Measurements from ENCODE around the gene TRIM36. TPM values are rescaled to one million over a fixed set of nuclear protein-coding genes. Genes with fewer than 3 reads are reported as not detected.

Gene TRIM36, protein sequence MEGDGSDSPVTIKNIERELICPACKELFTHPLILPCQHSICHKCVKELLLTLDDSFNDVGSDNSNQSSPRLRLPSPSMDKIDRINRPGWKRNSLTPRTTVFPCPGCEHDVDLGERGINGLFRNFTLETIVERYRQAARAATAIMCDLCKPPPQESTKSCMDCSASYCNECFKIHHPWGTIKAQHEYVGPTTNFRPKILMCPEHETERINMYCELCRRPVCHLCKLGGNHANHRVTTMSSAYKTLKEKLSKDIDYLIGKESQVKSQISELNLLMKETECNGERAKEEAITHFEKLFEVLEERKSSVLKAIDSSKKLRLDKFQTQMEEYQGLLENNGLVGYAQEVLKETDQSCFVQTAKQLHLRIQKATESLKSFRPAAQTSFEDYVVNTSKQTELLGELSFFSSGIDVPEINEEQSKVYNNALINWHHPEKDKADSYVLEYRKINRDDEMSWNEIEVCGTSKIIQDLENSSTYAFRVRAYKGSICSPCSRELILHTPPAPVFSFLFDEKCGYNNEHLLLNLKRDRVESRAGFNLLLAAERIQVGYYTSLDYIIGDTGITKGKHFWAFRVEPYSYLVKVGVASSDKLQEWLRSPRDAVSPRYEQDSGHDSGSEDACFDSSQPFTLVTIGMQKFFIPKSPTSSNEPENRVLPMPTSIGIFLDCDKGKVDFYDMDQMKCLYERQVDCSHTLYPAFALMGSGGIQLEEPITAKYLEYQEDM
- total RNA-seq (2014; rRNA removed): 0.15 TPM in 1 of 2 replicates, not detected in the other
- Bru-seq, nascent RNA: percentile 20 among the genes with signal in this experiment
- percentile 37 among the genes with signal in this experiment for BruChase-seq, experiment 1, labeled RNA remaining after a 6-hour chase
- percentile 45 among the genes with signal in this experiment for BruChase-seq, experiment 2, labeled RNA remaining after a 2-hour chase
- long read RNA-seq: 0 reads

DNA sequence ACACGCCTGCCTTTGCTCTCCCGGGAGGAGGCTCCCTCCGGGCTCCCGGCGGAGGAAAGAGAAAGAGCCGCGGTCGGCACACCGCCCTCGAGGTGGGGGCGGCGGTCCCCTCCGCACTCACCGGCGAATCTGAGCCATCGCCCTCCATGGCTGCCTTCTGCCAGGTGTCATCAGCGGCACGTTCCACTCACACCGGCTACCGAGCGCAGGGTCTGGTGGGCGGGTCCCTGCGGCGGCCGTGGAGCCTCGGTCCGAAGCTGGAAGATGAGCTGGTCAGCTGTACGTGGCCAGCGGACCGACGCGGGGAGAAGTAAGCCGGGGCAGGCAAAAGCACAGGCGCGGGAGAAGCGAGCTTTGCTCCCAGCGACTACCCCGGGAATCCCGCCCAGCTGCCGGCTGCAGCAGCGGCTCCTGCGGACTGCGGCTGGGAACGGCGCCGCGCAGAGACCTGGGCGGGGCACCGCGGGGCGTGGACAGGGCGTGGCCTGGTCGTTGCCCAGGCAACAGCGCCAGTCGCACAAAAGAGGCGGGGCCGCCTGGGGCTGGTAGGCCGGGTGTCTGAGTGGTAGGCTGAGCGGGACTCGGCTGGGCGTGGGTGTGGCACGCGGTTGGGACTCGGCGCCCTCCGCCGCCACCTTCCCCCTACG, at the start of gene TRIM36:
Gene TRIM36, minus strand, starts transcription at position 422 of the 647 bp plus-strand sequence. Its CDS starts 274 bp downstream, at position 148.
- Histone ChIP-seq H3K27me3 (ENCODE audit: low read length) (peaks cover 60% of the 10 kb centered on the region), H3K79me2 (ENCODE audit: low read length) (no peaks in the 10 kb centered on the region), H3K36me3 (ENCODE audit: low read depth, low read length) (no peaks in the 10 kb centered on the region), H3K4me1 (ENCODE audit: insufficient read depth, low read length) (peaks cover 10% of the 10 kb centered on the region), H3F3A (ENCODE audit: low read length, unreplicated experiment) (no peaks in the 10 kb centered on the region), H3K9me2 (replicated peaks; ENCODE audit: low read length) (no peaks in the 10 kb centered on the region), H3K4me2 (ENCODE audit: low read length) (peak within 1 kb of the TSS; percentile 100), H3K27ac (ENCODE audit: low read length) (no peak within 1 kb of the TSS), H2AFZ (ENCODE audit: low read length) (peak within 1 kb of the TSS; percentile 97), H3K9me3 (ENCODE audit: low read length) (no peaks in the 10 kb centered on the region), H3K4me3 (ENCODE audit: low read length) (peak within 1 kb of the TSS; percentile 86), H3K9ac (ENCODE audit: low read length) (peak within 1 kb of the TSS; percentile 11; the same call in 1 of the 2 replicates), H4K20me1 (ENCODE audit: low read length) (no peaks in the 10 kb centered on the region)
- POLR2A ChIA-PET (ENCODE audit: unreplicated experiment): interaction anchor here (0.6 kb wide), 1 partner anchor 374 kb away, joined by 3 read pairs; no protein-coding TSS in a partner anchor
- BruUV-seq (replicated peaks): no TSS peak
- intact Hi-C loops (cut with micrococcal nuclease): loop anchor here (5.0 kb wide), 1 partner anchor 78 kb away; no protein-coding TSS in a partner anchor
- CTCF ChIA-PET: no interaction called here
- TF ChIP-seq, protein P1, sequence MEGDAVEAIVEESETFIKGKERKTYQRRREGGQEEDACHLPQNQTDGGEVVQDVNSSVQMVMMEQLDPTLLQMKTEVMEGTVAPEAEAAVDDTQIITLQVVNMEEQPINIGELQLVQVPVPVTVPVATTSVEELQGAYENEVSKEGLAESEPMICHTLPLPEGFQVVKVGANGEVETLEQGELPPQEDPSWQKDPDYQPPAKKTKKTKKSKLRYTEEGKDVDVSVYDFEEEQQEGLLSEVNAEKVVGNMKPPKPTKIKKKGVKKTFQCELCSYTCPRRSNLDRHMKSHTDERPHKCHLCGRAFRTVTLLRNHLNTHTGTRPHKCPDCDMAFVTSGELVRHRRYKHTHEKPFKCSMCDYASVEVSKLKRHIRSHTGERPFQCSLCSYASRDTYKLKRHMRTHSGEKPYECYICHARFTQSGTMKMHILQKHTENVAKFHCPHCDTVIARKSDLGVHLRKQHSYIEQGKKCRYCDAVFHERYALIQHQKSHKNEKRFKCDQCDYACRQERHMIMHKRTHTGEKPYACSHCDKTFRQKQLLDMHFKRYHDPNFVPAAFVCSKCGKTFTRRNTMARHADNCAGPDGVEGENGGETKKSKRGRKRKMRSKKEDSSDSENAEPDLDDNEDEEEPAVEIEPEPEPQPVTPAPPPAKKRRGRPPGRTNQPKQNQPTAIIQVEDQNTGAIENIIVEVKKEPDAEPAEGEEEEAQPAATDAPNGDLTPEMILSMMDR (conservative IDR thresholded peaks at IDR 0.05; ENCODE audit: low read depth, low read length): 0 out of 2 replicates have a peak, but pooled peaks have one; percentile 13
- peak; percentile 14 for TF ChIP-seq EZH2 (IDR thresholded peaks at IDR 0.05; ENCODE audit: low read length, unreplicated experiment)
- no peak for TF ChIP-seq EZH2phosphoT487 (IDR thresholded peaks at IDR 0.05; ENCODE audit: borderline replicate concordance, low read length)
- DNase-seq (peak; percentile 95), ATAC-seq (peak; percentile 95)

DNA sequence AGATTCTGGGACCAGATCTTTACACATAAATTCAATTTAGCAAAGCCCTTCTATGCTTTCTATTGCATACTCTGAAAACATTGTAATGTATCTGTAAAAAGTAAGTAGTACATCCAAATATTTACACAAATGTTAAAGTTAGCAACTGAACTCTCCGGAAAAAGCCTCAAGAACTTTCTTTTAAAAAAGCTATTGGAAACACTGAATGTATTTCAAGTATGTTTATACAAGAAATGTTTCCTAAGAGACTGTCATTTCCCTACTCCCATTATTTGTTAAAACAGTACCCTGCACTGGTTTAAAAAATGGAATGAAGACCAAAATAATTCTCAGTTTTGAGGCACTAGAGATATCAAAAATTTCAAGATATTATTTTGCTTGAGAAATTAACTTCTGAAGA, 44.8 kb upstream of the TRIM36 start:
- Histone ChIP-seq H3K36me3 (ENCODE audit: low read depth, low read length) (peaks cover 2% of the 10 kb centered on the region; the same call in 1 of the 2 replicates), H3K27ac (ENCODE audit: low read length) (no peak overlapping the region), H3F3A (ENCODE audit: low read length, unreplicated experiment) (no peaks in the 10 kb centered on the region), H3K9me3 (ENCODE audit: low read length) (no peaks in the 10 kb centered on the region), H3K9ac (ENCODE audit: low read length) (no peak overlapping the region), H3K27me3 (ENCODE audit: low read length) (no peaks in the 10 kb centered on the region), H4K20me1 (ENCODE audit: low read length) (no peaks in the 10 kb centered on the region; the same call in 1 of the 2 replicates), H3K4me1 (ENCODE audit: insufficient read depth, low read length) (no peaks in the 10 kb centered on the region), H3K9me2 (replicated peaks; ENCODE audit: low read length) (no peaks in the 10 kb centered on the region), H2AFZ (ENCODE audit: low read length) (no peak overlapping the region), H3K4me2 (ENCODE audit: low read length) (no peak overlapping the region), H3K4me3 (ENCODE audit: low read length) (no peak overlapping the region), H3K79me2 (ENCODE audit: low read length) (no peaks in the 10 kb centered on the region)
- intact Hi-C loops (cut with micrococcal nuclease): no loop called here
- no TSS peak for BruUV-seq (replicated peaks)
- DNase-seq: no peak
- ChIA-PET CTCF (no interaction called here), POLR2A (ENCODE audit: unreplicated experiment) (no interaction called here)
- TF ChIP-seq EZH2phosphoT487 (IDR thresholded peaks at IDR 0.05; ENCODE audit: borderline replicate concordance, low read length): no peak
- no peak for TF ChIP-seq EZH2 (IDR thresholded peaks at IDR 0.05; ENCODE audit: low read length, unreplicated experiment)
- TF ChIP-seq, protein P1 (conservative IDR thresholded peaks at IDR 0.05; ENCODE audit: low read depth, low read length): no peak
- ATAC-seq: no peak

All from PC-3 (cell line).